GM19193 (cell line): ENCODE data around the gene OAS3.

Experiments used
- POLR2A ChIP-seq: IDR thresholded peaks from 4 replicates; pipeline ENCODE4 v1.6.1; 2011; ENCODE audit not compliant: insufficient read depth, insufficient read length; ENCODE audit errors: extremely low read depth

OAS3 gene

DNA sequence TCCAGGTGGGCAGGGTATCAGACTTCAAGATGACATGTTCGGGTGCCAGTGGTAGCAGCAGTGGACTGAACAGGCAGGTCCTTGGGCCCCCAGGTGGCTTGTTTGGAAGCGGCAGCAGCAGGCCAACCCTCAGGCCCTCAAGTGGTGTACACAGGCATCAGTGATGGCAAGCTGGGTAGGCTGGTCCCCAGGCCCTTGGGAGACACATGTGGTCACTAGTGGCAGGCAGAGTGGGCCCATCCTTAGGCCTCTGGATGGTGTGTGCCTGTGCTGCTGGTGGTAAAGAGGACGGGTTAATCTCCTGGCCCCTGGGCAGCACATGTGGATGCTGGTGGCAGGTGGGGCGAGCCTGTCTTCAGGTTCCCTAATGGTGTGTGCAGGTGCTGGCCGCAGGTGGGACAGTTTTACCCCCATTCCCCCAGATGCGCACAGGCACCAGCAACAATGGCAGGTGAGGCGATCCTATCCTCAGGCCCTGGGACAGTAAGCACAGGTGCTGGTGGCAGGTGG, 48.1 kb downstream of the OAS3 start:
- no peak for TF ChIP-seq POLR2A

DNA sequence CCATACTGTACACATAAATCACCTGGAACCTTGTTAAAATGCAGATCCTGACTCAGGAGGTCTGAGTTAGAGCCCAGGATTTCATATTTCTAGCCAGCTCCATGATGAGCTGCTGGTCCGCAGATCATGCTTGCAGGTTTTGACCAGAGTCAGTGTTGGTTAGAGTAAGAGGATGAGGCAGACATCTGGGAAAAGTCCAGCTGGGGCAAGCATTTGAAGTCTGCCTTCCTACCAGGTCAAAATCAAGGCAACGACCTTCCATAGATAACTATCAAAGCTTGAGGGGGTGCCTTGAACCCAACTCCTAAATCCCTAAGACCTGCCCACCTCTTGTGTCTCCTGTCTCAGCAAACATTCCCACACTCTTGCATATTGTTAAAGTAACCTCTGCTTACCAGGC, 49.3 kb downstream of the OAS3 start:
- no peak for TF ChIP-seq POLR2A

DNA sequence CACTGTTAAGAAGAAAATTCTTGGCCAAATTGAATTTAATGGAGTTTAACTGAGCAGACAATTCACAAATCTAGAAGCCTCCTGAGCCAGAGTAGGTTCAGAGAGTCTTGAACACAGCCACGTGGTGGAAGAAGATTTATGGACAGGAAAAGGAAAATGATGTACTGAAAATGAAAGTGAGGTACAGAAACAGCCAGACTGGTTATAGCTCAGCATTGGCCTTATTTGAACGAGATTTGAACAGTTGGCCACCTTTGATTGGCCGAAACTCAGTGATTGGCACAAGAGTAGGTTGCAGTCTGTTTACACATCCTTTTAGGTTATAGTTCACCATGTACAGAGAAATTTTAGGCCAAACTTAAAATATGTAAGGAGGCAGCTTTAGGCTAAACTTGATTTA, 50.0 kb downstream of the OAS3 start:
- TF ChIP-seq POLR2A, result no peak

- peak; percentile 24 for TF ChIP-seq POLR2A
These were observed 51.5 kb downstream of the OAS3 start for GRCh38 chr12:112989806-112990205.

GRCh38 chr12:112992541-112993398, 54.5 kb downstream of the OAS3 start:
- peak; percentile 32 for TF ChIP-seq POLR2A

DNA sequence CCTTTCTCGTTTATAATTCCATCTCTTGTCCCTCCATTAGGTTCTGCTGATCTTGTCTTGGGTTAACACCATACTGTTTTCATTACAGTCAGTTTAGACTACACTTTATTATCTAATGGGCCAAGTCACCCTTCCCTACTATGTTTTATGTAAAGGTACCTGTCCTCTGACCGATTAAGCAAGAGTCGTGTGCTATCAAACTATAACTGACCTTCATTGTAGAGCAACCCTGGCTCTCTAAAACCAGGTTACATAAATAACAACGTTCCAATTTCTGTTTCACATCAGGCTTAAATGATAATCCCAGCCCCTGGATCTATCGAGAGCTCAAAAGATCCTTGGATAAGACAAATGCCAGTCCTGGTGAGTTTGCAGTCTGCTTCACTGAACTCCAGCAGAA, 56.7 kb downstream of the OAS3 start:
- no peak for TF ChIP-seq POLR2A

GRCh38 chr12:112996501-112996900, 58.2 kb downstream of the OAS3 start:
- no peak for TF ChIP-seq POLR2A

- TF ChIP-seq POLR2A, result no peak
These were observed 59.2 kb downstream of the OAS3 start for GRCh38 chr12:112997506-112997905.

GRCh38 chr12:112998987-112999767, 60.9 kb downstream of the OAS3 start:
- peak; percentile 20 for TF ChIP-seq POLR2A

DNA sequence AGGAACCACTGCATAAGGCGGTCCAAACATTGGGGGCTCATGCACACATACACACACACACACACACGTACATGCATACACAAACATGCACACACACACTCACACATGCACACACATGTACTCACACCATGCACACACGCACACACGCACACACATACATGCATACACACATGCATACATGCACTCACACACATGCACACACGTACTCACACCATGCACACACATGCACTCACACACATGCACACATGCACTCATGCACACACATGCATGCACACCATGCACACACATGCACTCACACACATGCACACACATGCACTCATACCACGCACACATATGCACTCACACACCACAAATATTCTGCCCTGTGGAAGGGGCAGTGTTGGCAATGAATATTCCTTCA, 62.2 kb downstream of the OAS3 start:
- TF ChIP-seq POLR2A, result no peak

DNA sequence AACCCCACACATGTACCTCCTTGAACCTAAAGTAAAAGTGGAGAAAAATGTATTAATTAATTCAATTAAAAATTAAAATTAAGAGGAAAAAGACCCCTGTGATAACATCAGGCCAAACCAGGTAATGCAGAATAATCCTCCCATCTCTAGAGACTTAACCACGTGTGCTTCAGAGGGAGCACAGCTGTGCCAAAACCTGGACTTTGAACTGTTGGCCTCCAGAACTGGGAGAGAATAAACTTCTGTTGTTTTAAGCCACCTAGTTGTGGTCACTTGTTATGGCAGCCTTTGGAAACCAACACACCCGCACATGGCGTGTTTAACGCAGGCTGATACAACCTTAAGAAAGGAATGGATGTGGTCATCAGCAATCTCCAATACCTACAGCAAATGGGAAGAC, 63.9 kb downstream of the OAS3 start:
- TF ChIP-seq POLR2A, result no peak

DNA sequence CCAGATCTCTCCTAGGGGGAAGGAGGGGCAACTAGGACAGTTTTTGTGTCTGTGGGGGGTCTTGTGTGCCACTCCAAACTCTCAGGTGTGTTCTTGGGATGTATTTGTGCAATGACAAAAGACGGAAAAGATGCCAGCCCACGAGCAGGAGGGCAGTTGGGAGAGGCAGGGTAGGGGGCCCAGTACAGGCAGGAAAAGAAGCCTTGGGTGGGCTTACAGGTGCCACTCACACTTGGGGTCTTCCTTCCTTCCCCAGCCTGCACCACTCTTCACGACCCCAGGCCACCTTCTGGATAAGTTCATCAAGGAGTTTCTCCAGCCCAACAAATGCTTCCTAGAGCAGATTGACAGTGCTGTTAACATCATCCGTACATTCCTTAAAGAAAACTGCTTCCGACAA, 64.4 kb downstream of the OAS3 start:
- no peak for TF ChIP-seq POLR2A

DNA sequence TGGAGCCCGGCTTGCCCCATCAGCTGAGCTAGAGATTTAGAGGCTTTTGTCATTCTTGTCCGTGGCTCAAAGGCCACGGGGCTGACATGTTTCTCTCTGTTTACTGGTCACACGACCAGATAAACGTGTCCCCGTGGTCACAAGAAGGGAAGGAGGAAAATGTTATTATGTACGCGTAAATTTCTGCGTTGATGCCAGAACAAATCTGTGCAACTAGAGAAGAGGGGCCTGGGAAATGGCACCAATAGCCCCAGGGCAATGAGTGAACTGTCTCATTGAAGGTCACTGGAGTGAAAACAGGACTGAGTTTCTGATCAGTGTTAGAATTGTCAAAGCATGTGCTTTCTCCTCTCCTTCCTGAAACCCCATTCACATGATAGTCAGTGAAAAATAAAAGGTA, 65.4 kb downstream of the OAS3 start:
- TF ChIP-seq POLR2A, result no peak

GRCh38 chr12:113005762-113006161, 67.5 kb downstream of the OAS3 start:
- TF ChIP-seq POLR2A, result no peak

- no peak for TF ChIP-seq POLR2A
These were observed 67.9 kb downstream of the OAS3 start for GRCh38 chr12:113006206-113006605.

GRCh38 chr12:113006641-113007040, 68.4 kb downstream of the OAS3 start:
- no peak for TF ChIP-seq POLR2A
